ENCODE results near the gene PRR16. TPM values are rescaled to one million over a fixed set of nuclear protein-coding genes. Genes with fewer than 3 reads are reported as not detected.

The PRR16 gene
- total RNA-seq, 4 donors from 2014 or later = 2.2 to 19.7 (median 5.9) TPM

DNA sequence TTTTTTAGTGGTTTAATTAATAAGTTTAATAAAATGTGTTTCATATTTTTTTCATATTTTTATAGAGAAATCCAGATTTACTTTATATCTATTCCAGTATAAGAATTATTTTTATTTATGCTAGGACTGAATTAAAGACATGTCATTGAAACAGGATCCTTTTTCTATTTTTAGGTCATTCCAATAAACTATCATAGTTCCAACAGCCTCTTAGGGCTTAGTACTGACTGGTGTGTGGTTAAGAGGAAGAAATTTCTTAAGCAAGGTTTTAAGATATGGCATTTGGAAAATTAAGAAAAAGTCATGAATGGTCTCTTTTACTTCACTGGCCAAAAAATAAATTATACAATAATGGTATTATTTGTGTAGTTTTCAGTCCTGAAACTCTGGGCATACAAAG, 31.2 kb upstream of the PRR16 start:
- Histone ChIP-seq H3K4me1 (no peaks in the 10 kb centered on the region), H3K27me3 (no peaks in the 10 kb centered on the region), H3K27ac (no peak overlapping the region), H3K36me3 (no peaks in the 10 kb centered on the region), H3K4me3 (no peak overlapping the region), H3K9me3 (no peaks in the 10 kb centered on the region)
- no peak for TF ChIP-seq POLR2A (IDR thresholded peaks at IDR 0.05)
- TF ChIP-seq, protein P1, sequence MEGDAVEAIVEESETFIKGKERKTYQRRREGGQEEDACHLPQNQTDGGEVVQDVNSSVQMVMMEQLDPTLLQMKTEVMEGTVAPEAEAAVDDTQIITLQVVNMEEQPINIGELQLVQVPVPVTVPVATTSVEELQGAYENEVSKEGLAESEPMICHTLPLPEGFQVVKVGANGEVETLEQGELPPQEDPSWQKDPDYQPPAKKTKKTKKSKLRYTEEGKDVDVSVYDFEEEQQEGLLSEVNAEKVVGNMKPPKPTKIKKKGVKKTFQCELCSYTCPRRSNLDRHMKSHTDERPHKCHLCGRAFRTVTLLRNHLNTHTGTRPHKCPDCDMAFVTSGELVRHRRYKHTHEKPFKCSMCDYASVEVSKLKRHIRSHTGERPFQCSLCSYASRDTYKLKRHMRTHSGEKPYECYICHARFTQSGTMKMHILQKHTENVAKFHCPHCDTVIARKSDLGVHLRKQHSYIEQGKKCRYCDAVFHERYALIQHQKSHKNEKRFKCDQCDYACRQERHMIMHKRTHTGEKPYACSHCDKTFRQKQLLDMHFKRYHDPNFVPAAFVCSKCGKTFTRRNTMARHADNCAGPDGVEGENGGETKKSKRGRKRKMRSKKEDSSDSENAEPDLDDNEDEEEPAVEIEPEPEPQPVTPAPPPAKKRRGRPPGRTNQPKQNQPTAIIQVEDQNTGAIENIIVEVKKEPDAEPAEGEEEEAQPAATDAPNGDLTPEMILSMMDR (IDR thresholded peaks at IDR 0.05) = no peak
- intact Hi-C loops (cut with DNase I; ENCODE audit: low total_unique reads) = no loop called here
- no peak for DNase-seq

DNA sequence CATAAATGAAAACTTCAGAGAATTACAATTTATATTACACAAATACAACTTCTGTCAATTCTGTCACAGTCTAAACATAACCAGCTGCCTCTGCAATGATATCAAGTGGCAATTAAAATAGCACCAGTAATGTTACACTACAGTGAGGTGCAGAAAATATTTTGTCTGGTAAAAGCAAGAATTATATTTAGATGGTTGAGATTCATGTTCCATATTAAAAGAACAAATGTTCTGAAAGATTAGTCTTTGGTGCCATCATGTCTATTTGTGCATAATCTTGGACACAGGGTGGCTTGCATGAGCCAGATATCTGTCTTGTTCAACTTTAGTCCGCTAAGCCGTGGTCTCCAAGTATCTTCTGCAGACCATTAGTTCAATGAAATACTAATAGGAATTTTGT, 29.0 kb upstream of the PRR16 start:
- no peak for DNase-seq
- TF ChIP-seq, protein P1 (IDR thresholded peaks at IDR 0.05) = no peak
- no peak for TF ChIP-seq POLR2A (IDR thresholded peaks at IDR 0.05)

GRCh38 chr5:120436996-120437395, 27.1 kb upstream of the PRR16 start:
- no peaks in the 10 kb centered on the region for H3K36me3 ChIP-seq
- no peaks in the 10 kb centered on the region for H3K4me1 ChIP-seq
- H3K4me3 ChIP-seq = no peak overlapping the region
- H3K27ac ChIP-seq = no peak overlapping the region
- no peak for TF ChIP-seq POLR2A (IDR thresholded peaks at IDR 0.05)
- TF ChIP-seq, protein P1 (IDR thresholded peaks at IDR 0.05) = no peak
- intact Hi-C loops (cut with DNase I; ENCODE audit: low total_unique reads) = no loop called here
- H3K27me3 ChIP-seq = no peaks in the 10 kb centered on the region
- DNase-seq = no peak
- H3K9me3 ChIP-seq = no peaks in the 10 kb centered on the region

More for the DNA sequence above, 29.0 kb upstream of the PRR16 start:
- Histone ChIP-seq H3K4me1 (no peaks in the 10 kb centered on the region), H3K27ac (no peak overlapping the region), H3K36me3 (no peaks in the 10 kb centered on the region), H3K9me3 (no peaks in the 10 kb centered on the region), H3K4me3 (no peak overlapping the region), H3K27me3 (no peaks in the 10 kb centered on the region)
- intact Hi-C loops (cut with DNase I; ENCODE audit: low total_unique reads) = no loop called here

DNA sequence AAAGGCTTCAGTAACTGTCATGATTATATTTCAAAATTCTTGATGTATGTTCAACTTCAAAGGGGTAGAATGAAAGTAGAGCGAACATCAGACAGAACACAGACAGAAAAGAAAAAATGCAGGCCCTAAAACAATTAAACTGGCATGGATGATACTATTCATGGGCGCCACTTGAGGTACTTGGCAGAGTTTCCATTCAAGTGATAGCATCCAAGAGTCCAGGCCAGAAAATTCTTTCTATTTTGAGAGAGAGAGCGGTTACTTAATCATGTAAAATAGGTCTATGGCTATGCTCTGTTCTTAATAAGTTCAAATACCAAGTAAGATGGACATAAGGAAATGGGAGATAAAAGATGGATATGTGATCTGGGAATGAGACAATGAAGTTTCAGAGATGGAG, 21.4 kb upstream of the PRR16 start:
- no peak for DNase-seq
- Histone ChIP-seq H3K4me3 (no peak overlapping the region), H3K27me3 (no peaks in the 10 kb centered on the region), H3K4me1 (no peaks in the 10 kb centered on the region), H3K27ac (no peak overlapping the region), H3K9me3 (no peaks in the 10 kb centered on the region), H3K36me3 (no peaks in the 10 kb centered on the region)
- intact Hi-C loops (cut with DNase I; ENCODE audit: low total_unique reads) = no loop called here
- TF ChIP-seq, protein P1 (IDR thresholded peaks at IDR 0.05) = no peak
- no peak for TF ChIP-seq POLR2A (IDR thresholded peaks at IDR 0.05)

DNA sequence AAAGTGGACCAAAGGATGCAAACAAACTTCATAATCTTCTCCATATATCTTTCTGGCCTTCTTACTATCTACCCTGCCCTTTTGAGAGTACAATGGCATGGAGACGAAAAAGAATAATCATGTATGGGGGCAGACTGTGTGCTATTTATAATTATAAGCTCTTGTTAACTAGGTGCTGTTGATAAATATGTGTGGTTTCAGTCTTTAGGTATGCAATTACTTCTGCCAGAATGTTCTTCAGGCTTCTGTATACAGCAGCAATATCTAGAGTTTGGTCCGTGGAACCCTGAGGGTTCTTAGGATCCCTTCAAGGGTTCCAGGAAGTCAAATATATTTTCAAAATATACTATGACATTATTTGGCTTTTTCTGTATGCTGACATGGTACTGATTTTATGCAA, 20.5 kb upstream of the PRR16 start:
- no peaks in the 10 kb centered on the region for H3K9me3 ChIP-seq
- H3K4me3 ChIP-seq = no peak overlapping the region
- intact Hi-C loops (cut with DNase I; ENCODE audit: low total_unique reads) = no loop called here
- H3K4me1 ChIP-seq = no peaks in the 10 kb centered on the region
- H3K36me3 ChIP-seq = no peaks in the 10 kb centered on the region
- TF ChIP-seq, protein P1 (IDR thresholded peaks at IDR 0.05) = no peak
- no peak for TF ChIP-seq POLR2A (IDR thresholded peaks at IDR 0.05)
- no peaks in the 10 kb centered on the region for H3K27me3 ChIP-seq
- no peak for DNase-seq
- no peak overlapping the region for H3K27ac ChIP-seq
